ENCODE results near the gene TREML1.
"Not testable (repeated sequence)": the region's sequence is repeated elsewhere in the genome, so short reads cannot be mapped to it uniquely, and the experiment has no call there.

TREML1 gene, protein sequence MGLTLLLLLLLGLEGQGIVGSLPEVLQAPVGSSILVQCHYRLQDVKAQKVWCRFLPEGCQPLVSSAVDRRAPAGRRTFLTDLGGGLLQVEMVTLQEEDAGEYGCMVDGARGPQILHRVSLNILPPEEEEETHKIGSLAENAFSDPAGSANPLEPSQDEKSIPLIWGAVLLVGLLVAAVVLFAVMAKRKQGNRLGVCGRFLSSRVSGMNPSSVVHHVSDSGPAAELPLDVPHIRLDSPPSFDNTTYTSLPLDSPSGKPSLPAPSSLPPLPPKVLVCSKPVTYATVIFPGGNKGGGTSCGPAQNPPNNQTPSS

GRCh38 chr6:41153992-41154625, at the start of gene TREML1:
Gene TREML1, minus strand, starts transcription at chr6:41154347. Its CDS starts 59 bp downstream, at chr6:41154288.
- no peak for DNase-seq (ENCODE audit: extremely low read depth in 1 of 2, low read depth in 1 of 2)

GRCh38 chr6:41201764-41202173, 47.6 kb upstream of the TREML1 start:
- DNase-seq (ENCODE audit: extremely low read depth in 1 of 2, low read depth in 1 of 2): no peak

DNA sequence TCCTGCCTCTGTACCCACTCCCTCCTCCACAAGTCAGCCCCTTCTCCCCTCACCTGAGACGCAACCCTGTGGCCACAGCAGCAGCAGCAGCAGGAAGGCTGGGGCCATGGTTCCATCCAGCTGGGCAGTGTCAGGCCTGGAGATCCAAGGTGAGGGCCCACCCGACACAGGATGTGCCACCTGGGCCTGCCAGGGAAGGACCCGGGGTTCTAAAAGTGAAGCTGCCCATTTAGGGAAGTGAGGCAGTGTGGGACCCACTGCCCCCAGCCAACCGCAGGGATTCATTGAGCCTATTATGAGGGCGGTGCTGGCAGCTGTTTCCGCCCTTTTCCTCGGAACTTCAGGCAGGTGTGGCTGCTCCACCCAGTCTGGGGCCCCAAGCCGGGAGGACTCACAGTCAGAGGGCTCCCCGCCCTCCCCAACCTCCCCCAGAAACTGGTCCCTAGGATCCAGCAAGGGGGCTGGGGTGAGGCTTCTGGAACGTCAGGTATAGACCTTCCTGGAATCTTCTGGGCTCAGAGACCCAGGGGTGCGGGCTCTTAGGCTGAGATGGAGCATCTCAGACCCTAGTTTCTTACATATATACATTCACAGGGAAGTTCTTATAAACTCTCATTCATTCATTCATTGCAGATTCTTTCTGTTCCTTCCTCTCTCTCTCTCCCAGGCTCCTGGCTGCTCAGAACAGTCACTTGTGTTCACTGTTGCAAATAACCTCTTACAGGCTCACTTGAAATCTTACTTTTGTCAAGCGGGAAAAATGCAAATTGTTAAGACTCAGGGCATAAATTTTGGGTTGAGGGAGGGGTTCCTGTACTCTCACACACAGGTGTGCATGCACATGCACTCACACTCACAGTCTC, 47.0 kb upstream of the TREML1 start, which contains the start of gene TREML2:
TSS of gene TREML2 (minus strand) at position 249 of the 863 bp plus-strand sequence. CDS start at position 108, 141 bp downstream.
- peak in 1 of 2 donors; percentile 42 for DNase-seq (ENCODE audit: extremely low read depth in 1 of 2, low read depth in 1 of 2)

DNA sequence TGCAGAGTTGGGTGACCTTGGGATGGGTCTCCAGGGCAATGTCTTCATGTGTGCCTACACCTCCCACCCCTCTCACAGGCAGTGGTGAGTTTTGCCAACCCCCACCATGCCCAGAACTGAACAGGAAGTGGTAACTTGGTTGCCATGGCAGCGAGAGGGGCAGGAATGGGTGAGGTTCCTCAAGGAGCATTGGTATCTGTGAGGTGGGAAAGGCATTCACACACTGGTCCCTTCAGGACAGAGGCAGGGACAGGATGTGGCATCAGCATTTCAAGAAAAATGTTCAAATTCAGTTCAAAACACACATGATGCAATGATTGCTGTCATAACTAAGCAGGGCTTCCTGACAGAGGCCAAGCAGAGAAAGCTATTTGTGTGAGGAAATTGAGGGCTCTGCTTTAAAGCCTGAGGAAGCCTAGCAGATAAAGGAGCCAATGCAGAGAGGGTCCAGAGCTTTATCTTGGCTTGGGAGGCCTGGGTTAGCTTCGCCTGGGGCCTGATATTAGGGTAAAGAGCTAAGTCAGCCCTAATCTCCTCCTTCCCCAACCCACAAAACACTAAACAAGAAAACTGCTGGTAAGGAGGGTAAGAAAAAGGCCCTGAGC, 46.3 kb upstream of the TREML1 start:
- no peak for DNase-seq (ENCODE audit: extremely low read depth in 1 of 2, low read depth in 1 of 2)

GRCh38 chr6:41199552-41200246, 45.6 kb upstream of the TREML1 start:
- DNase-seq (ENCODE audit: extremely low read depth in 1 of 2, low read depth in 1 of 2): no peak

- DNase-seq (ENCODE audit: extremely low read depth in 1 of 2, low read depth in 1 of 2): no peak
These were observed 43.1 kb upstream of the TREML1 start for GRCh38 chr6:41197234-41197633.

DNA sequence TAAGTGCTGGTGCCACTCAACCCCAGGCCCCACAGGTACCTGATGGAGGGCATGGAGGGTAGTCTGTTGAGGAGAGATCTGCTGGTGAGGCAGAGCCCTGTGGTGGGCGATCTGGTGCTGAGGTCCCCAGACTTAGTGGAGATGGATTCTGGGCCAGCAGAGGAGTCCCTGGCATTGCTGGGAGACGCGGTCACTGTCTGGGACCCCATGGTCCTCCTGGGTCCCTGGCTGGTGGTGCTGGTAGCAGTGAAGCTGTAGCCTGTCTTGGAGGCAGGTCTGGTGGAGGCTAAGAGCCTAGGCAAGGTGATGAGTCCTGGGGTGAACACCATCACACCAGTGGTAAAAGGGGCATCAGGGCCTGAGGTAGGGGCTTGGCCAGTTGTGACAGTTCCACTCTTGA, 40.2 kb upstream of the TREML1 start:
- DNase-seq (ENCODE audit: extremely low read depth in 1 of 2, low read depth in 1 of 2): no peak

- DNase-seq (ENCODE audit: extremely low read depth in 1 of 2, low read depth in 1 of 2): no peak
These were observed 39.7 kb upstream of the TREML1 start for GRCh38 chr6:41193884-41194283.

DNA sequence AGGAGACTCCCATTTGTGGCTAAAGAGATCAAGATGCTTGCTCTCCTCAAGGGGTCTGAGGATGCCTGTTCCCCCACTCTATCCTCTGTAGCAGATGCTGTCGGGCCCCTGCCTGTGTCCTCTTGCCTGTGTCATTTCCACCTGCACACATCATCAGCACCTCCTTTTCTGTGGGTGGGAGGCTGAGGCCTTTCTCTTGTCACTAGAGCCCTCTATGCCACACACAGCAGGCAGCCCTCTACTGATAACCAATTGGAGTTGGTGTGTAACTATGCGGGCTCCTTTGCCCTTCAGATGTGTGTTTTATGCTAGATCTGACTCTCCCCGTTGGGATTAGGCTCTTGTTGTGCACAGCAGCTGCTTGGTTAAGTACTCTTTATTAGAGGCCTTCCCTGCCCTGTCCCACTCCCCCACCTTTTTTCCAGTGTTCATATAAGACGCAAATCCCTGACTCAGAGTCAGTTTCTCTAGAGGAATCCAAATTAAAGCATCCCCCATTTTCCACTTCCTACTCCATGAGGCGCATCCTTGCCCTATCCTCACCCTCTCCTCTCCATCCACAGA, 39.1 kb upstream of the TREML1 start:
- DNase-seq (ENCODE audit: extremely low read depth in 1 of 2, low read depth in 1 of 2): no peak

GRCh38 chr6:41191569-41191968, 37.4 kb upstream of the TREML1 start:
- no peak for DNase-seq (ENCODE audit: extremely low read depth in 1 of 2, low read depth in 1 of 2)

- DNase-seq (ENCODE audit: extremely low read depth in 1 of 2, low read depth in 1 of 2): no peak
These were observed 36.6 kb upstream of the TREML1 start for GRCh38 chr6:41190791-41191190.

GRCh38 chr6:41189967-41190366, 35.8 kb upstream of the TREML1 start:
- no peak for DNase-seq (ENCODE audit: extremely low read depth in 1 of 2, low read depth in 1 of 2)

- not testable (repeated sequence) for DNase-seq (ENCODE audit: extremely low read depth in 1 of 2, low read depth in 1 of 2)
These were observed 34.9 kb upstream of the TREML1 start for GRCh38 chr6:41189046-41189445.

DNA sequence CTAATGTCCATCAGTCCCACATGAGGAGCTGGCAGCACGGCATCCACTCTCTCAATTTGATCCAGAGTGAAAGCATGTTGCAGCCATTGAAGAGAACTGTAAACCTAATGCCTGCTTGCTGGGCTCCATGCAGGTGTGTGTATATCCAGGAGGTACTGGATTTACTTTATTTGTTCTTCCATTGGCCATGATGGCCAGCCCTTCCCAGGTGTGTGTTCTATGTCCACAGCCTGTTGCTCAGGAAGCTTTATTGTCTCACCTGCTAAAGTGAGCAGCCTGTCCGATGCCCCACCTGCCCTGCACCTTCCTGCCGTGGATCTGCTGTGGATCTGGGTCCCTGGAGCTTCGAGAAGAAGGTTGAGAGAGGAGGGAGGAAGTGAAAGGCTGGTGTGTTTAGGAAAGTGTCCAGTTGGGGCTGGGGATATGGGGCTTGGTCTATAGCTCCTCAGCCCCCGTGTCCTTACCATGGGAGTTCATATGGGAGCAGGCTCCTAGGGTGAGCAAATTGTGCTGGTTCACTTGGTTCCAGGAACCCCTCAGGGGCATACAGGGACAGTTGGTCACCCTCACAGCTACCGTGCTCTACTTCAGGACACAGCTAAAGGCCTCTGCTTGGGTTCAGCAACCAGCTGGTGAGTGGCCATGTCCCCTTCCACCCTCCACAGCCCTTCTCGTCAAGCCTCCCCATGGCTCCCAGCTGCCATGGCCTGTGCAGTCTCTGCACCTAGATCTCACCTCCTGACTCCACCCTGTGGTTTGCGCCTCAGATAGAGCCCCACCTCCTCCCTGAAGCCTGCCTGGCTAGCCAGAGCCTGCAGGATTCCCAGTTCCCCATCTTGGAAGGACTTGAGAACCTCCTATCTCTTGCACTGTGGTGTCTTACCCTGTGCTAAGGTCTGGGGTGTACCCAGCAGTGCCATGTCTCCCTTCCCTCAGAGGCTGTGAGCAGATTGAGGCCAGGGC, 34.1 kb upstream of the TREML1 start:
- no peak for DNase-seq (ENCODE audit: extremely low read depth in 1 of 2, low read depth in 1 of 2)

- DNase-seq (ENCODE audit: extremely low read depth in 1 of 2, low read depth in 1 of 2): no peak
These were observed 31.9 kb upstream of the TREML1 start for GRCh38 chr6:41186031-41186562.

DNA sequence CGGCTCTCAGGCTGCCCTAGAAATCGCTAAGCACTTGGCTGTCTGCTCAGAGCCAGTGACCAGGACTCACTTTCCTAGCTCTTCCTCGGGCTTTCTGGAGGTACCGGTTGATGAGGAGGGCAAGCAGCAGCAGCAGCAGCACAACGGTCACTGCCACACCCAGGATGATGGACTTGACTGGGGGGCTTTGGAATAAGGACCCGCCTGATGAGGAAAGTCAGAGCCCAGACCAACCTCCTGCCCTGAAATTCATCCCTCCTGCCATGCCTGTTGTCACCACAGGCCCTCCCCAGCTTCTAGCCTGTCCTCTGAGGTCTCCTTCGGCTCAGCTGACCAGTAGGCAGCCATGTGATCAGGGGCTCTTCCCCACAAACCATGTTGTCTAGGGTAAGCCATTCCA, 30.6 kb upstream of the TREML1 start:
- no peak for DNase-seq (ENCODE audit: extremely low read depth in 1 of 2, low read depth in 1 of 2)

DNA sequence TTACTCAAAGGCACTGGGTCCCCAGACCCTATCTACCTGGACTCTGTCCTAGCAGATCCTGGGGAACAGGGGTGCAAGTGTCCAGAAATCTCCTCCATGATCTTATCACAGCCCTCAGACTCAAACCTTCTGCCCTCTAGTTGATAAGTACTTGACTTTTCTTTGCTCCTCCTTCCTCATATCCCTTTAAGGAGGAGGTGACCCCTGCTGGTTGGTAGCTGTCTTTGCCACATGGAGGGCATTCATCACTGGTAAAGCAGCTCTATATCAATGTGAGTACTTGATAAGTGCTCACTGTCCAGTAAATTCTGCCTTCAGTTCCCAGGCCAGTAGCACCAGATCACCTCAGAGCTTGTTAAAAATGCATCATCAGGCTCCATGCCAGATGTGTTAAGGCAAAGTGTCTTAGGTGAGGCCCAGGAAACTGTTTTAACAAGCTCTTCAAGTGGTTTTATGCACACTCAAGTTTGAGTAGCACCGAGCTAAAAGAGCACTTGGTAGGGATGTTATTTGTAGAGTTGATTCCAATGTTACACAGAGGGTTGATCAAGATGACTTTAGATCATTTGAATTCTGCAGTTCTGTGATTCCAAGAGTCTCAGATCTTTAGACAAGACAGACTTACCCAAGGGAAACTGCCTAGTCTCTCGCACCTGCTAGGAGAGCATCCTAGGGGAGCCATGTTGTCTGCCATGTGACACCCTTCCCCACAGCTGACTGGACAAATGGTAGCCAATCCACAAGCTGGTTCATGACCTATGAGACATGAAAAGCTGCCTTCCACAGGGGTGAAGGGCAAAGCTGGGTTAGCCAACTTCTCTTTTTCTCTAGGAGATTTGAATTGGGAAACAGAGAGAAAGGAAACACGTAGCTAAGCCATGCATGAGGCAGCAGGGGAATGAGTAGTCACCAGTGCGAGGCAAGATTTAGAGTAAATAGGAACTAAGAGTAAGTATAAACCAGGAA, 28.2 kb upstream of the TREML1 start:
- no peak for DNase-seq (ENCODE audit: extremely low read depth in 1 of 2, low read depth in 1 of 2)

DNA sequence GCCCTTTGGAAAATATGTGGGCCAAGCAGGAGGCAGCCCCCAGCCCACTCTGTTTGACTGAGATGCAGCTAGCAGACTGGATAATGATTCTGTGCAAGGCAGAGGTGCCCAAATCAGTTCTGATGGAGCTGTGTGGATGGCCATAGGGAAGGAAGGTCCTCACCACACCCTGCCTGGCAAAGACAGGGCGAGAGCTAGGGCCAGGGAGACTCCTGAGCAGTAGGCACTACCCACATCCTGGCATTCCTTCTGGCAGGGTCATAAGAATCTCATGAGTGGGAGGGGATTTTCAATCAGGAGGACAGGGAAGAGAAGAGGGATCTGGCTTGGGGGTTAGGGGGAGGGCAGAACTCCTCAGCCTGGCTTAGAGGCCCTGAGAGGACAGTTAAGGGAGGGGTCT, 27.4 kb upstream of the TREML1 start:
- no peak for DNase-seq (ENCODE audit: extremely low read depth in 1 of 2, low read depth in 1 of 2)
